Measurements from ENCODE around the gene PATJ.

DNA sequence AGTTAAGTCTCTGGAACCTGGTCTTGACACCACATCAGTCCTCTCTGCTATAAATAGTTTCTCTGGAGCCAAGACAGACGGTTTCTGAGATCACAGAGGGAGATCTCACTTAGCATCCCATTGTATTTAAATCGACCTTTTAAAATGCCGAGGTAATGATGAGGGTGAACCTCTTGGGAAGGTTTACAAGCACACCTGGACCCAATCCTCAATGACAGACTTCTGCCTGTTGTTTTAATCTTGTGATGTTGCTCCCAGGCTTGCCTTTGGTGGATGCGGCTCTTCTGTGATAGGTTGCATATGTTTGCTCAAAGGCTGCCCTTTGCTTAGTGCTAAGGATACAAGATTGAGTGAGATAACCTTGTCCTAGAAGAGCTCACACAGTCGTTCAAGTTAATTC is 347.7 kb downstream of the PATJ start:
- TF ChIP-seq, protein P1, sequence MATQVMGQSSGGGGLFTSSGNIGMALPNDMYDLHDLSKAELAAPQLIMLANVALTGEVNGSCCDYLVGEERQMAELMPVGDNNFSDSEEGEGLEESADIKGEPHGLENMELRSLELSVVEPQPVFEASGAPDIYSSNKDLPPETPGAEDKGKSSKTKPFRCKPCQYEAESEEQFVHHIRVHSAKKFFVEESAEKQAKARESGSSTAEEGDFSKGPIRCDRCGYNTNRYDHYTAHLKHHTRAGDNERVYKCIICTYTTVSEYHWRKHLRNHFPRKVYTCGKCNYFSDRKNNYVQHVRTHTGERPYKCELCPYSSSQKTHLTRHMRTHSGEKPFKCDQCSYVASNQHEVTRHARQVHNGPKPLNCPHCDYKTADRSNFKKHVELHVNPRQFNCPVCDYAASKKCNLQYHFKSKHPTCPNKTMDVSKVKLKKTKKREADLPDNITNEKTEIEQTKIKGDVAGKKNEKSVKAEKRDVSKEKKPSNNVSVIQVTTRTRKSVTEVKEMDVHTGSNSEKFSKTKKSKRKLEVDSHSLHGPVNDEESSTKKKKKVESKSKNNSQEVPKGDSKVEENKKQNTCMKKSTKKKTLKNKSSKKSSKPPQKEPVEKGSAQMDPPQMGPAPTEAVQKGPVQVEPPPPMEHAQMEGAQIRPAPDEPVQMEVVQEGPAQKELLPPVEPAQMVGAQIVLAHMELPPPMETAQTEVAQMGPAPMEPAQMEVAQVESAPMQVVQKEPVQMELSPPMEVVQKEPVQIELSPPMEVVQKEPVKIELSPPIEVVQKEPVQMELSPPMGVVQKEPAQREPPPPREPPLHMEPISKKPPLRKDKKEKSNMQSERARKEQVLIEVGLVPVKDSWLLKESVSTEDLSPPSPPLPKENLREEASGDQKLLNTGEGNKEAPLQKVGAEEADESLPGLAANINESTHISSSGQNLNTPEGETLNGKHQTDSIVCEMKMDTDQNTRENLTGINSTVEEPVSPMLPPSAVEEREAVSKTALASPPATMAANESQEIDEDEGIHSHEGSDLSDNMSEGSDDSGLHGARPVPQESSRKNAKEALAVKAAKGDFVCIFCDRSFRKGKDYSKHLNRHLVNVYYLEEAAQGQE (IDR thresholded peaks at IDR 0.05; ENCODE audit: insufficient read depth in 1 of 2, low read depth in 2 of 2, low read length in 2 of 2), result no peak
- TF ChIP-seq TAF1 (IDR thresholded peaks at IDR 0.05; ENCODE audit: borderline replicate concordance, insufficient read depth, low read length), result no peak
- TF ChIP-seq POLR2AphosphoS5 (IDR thresholded peaks at IDR 0.05; ENCODE audit: low read depth, low read length), result no peak
- no peak for TF ChIP-seq FOXP2 (optimal IDR thresholded peaks at IDR 0.05; ENCODE audit: borderline replicate concordance, extremely low read depth, extremely low read length, insufficient read depth)
- TF ChIP-seq SIN3A (IDR thresholded peaks at IDR 0.05; ENCODE audit: borderline replicate concordance, insufficient read depth, low read length), result no peak
